DOHH2 (cell line): Measurements from ENCODE around the gene DOCK4.

ENCODE experiments used
- H3F3A ChIP-seq: fragments of 200-600 bp; sonication (generic), shearing (Covaris generic); 2 replicates; pipeline ENCODE4 v1.6.0; 2016; ENCODE audit warnings: antibody characterized with exemption, mild to moderate bottlenecking; ENCODE audit not compliant: control insufficient read depth, insufficient read depth
- H3K27ac ChIP-seq: fragments of 200-600 bp; sonication (generic); 2 replicates; pipeline ENCODE4 v1.5.1; 2014; ENCODE audit warnings: low read depth, mild to moderate bottlenecking, low read length, moderate library complexity
- H3K27me3 ChIP-seq: fragments of 200-600 bp; sonication (generic); 2 replicates; pipeline ENCODE4 v1.6.1; 2014; ENCODE audit warnings: mild to moderate bottlenecking, low read length, mixed read lengths; ENCODE audit not compliant: control insufficient read depth
- H3K36me3 ChIP-seq: fragments of 200-600 bp; sonication (generic); 2 replicates; pipeline ENCODE4 v1.6.1; 2014; ENCODE audit warnings: mild to moderate bottlenecking, low read length, moderate library complexity, mixed read lengths; ENCODE audit not compliant: control insufficient read depth
- H3K4me1 ChIP-seq: fragments of 200-600 bp; sonication (generic); 2 replicates; pipeline ENCODE4 v1.6.1; 2014; ENCODE audit warnings: mild to moderate bottlenecking, low read length, mixed read lengths; ENCODE audit not compliant: control insufficient read depth
- H3K4me2 ChIP-seq: fragments of 200-600 bp; sonication (generic); 2 replicates; pipeline ENCODE4 v1.6.0; 2014; ENCODE audit warnings: mild to moderate bottlenecking, low read length, moderate library complexity
- H3K4me3 ChIP-seq: fragments of 200-600 bp; sonication (generic); 2 replicates; pipeline ENCODE4 v1.5.1; 2014; ENCODE audit warnings: mild to moderate bottlenecking, low read length, mixed read lengths
- H3K79me2 ChIP-seq: fragments of 200-600 bp; sonication (generic); 2 replicates; pipeline ENCODE4 v1.6.1; 2014; ENCODE audit warnings: mild to moderate bottlenecking, low read length, mixed read lengths; ENCODE audit not compliant: control insufficient read depth
- H3K9me2 ChIP-seq: fragments of 200-600 bp; sonication (generic); replicated peaks from 2 replicates; pipeline ENCODE4 v1.6.1; 2014; ENCODE audit warnings: mild to moderate bottlenecking, low read length, mixed read lengths; ENCODE audit not compliant: control insufficient read depth
- H3K9me3 ChIP-seq: fragments of 200-600 bp; sonication (generic); 2 replicates; pipeline ENCODE4 v1.6.1; 2014; ENCODE audit warnings: antibody characterized with exemption, low read length, mixed read lengths; ENCODE audit not compliant: control insufficient read depth, insufficient read depth
- H4K20me1 ChIP-seq: fragments of 200-600 bp; sonication (generic); 2 replicates; pipeline ENCODE4 v1.6.0; 2014; ENCODE audit warnings: low read depth, mild to moderate bottlenecking, antibody characterized with exemption, low read length, moderate library complexity; ENCODE audit not compliant: control insufficient read depth, insufficient read depth
- EZH2phosphoT487 ChIP-seq: fragments of 200-600 bp; sonication (generic); IDR thresholded peaks from 2 replicates; pipeline ENCODE4 v1.6.1; 2017; ENCODE audit warnings: borderline replicate concordance, mild to moderate bottlenecking, antibody characterized with exemption, low read length, moderate library complexity, mixed read lengths
- TF ChIP-seq, protein P1 (sequence below): fragments of 200-600 bp; sonication (generic); IDR thresholded peaks from one replicate; pipeline ENCODE4 v1.5.1; 2014; ENCODE audit warnings: antibody characterized with exemption, mild to moderate bottlenecking, low read depth, low read length; ENCODE audit not compliant: poor library complexity, severe bottlenecking

DOCK4 gene

DNA sequence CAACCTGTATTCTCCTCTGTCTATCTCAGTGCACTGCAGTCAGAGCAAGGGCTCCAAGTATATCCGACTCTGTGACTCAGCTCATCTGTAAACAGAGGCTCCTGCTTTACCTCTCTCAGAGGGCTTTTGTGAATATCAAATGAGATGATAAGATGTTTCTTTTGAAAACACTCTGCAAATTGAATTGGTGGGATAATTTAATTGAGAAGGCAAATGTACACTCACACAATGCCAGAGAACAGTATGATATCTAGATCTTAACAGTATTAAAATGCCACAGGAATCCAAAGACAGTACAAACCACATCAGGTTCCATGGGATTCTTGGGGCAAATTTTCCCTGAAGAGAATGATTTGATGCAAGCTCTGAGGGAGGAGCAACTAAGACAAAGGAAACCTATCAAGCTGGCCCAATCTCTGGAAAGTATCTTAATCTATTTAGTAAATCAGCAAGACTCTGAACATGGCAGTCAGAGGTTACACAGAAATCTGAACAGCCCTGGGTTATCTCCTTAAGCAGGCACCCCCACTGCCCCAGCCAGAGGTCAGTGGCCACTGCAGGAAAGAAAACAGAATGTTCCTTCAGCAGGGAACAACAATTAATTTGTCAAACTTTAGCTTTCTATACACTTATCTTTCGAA is 45.9 kb downstream of the DOCK4 start:
- H3K4me1 ChIP-seq, result no peaks in the 10 kb centered on the region
- no peak for TF ChIP-seq EZH2phosphoT487
- TF ChIP-seq, protein P1, sequence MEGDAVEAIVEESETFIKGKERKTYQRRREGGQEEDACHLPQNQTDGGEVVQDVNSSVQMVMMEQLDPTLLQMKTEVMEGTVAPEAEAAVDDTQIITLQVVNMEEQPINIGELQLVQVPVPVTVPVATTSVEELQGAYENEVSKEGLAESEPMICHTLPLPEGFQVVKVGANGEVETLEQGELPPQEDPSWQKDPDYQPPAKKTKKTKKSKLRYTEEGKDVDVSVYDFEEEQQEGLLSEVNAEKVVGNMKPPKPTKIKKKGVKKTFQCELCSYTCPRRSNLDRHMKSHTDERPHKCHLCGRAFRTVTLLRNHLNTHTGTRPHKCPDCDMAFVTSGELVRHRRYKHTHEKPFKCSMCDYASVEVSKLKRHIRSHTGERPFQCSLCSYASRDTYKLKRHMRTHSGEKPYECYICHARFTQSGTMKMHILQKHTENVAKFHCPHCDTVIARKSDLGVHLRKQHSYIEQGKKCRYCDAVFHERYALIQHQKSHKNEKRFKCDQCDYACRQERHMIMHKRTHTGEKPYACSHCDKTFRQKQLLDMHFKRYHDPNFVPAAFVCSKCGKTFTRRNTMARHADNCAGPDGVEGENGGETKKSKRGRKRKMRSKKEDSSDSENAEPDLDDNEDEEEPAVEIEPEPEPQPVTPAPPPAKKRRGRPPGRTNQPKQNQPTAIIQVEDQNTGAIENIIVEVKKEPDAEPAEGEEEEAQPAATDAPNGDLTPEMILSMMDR, result no peak
- no peaks in the 10 kb centered on the region for H3K9me3 ChIP-seq
- H3K4me2 ChIP-seq, result no peak overlapping the region
- peaks cover 3% of the 10 kb centered on the region; the same call in 1 of the 2 replicates for H3K27me3 ChIP-seq
- H3K27ac ChIP-seq, result no peak overlapping the region
- no peaks in the 10 kb centered on the region for H3K9me2 ChIP-seq
- H3K36me3 ChIP-seq, result no peaks in the 10 kb centered on the region
- H3K79me2 ChIP-seq, result no peaks in the 10 kb centered on the region
- H3K4me3 ChIP-seq, result no peak overlapping the region
- no peaks in the 10 kb centered on the region for H4K20me1 ChIP-seq
- no peaks in the 10 kb centered on the region for H3F3A ChIP-seq

DNA sequence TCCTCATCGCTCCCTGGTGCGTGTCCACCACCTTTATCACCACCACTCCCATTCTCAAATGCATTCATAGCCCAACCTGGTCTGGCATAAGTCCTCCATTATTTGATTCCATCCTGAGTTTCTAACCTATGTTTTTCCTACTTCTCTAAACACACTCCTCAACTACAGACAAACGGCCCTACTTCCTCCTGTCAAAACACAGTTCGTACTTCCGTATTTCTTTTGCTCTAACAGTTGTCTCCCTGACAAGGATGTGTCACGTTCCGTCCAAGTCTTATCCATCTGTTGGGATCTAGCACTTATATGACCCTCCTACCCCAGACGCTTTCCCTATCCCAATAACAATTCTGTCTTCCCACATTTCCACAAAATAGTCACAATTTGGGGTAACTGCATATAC is 46.8 kb downstream of the DOCK4 start:
- H3K4me3 ChIP-seq, result no peak overlapping the region
- no peaks in the 10 kb centered on the region for H3K79me2 ChIP-seq
- H3K27me3 ChIP-seq, result peaks cover 4% of the 10 kb centered on the region; the same call in 1 of the 2 replicates
- H3K9me3 ChIP-seq, result no peaks in the 10 kb centered on the region
- no peak overlapping the region for H3K27ac ChIP-seq
- no peaks in the 10 kb centered on the region for H3F3A ChIP-seq
- no peaks in the 10 kb centered on the region for H3K9me2 ChIP-seq
- H3K36me3 ChIP-seq, result no peaks in the 10 kb centered on the region
- TF ChIP-seq EZH2phosphoT487, result no peak
- TF ChIP-seq, protein P1, result no peak
- H4K20me1 ChIP-seq, result no peaks in the 10 kb centered on the region
- H3K4me2 ChIP-seq, result no peak overlapping the region
- no peaks in the 10 kb centered on the region for H3K4me1 ChIP-seq

GRCh38 chr7:112157072-112157471 is 49.1 kb downstream of the DOCK4 start:
- no peak overlapping the region for H3K4me2 ChIP-seq
- no peak for TF ChIP-seq EZH2phosphoT487
- TF ChIP-seq, protein P1, result no peak
- no peaks in the 10 kb centered on the region for H3K4me1 ChIP-seq
- peaks cover 8% of the 10 kb centered on the region; the same call in 1 of the 2 replicates for H3K27me3 ChIP-seq
- H3K27ac ChIP-seq, result no peak overlapping the region
- no peaks in the 10 kb centered on the region for H3K79me2 ChIP-seq
- H3K4me3 ChIP-seq, result no peak overlapping the region
- H3K36me3 ChIP-seq, result no peaks in the 10 kb centered on the region
- no peaks in the 10 kb centered on the region for H3F3A ChIP-seq
- no peaks in the 10 kb centered on the region for H4K20me1 ChIP-seq
- H3K9me3 ChIP-seq, result no peaks in the 10 kb centered on the region
- H3K9me2 ChIP-seq, result no peaks in the 10 kb centered on the region
